ENCODE measurements around the gene OR12D1. TPM values are rescaled to one million over a fixed set of nuclear protein-coding genes. Genes with fewer than 3 reads are reported as not detected.
A peak's percentile ranks its signal among the peaks of the same experiment; 100 is the strongest.

OR12D1 gene
- not detected for total RNA-seq

DNA sequence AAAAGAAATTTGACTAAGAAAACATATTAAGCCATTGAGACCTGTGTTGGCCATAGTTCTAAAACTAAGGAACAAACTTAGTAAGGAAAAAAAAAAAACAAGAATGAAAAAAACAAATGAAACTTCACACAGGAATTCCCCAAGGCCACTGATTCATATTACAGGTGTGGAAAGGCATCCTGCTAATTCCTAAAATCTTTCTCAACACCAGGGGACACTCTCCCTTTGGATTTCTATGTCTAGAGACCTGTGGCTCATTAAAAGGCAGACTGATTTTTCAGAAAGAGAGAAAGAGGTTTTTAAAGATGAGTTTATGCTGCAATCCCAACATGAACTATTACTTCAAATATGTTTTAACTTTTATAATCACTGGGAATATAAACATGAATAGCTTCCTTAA is at the start of gene OR12D1:
OR12D1 (plus strand) TSS at position 341 of the 400 bp plus-strand sequence.
- Mint-ChIP-seq H3K9me3 (peaks cover 13% of the 10 kb centered on the region), H3K27me3 (ENCODE audit: low read depth) (peaks cover 49% of the 10 kb centered on the region), H3K27ac (no peak within 1 kb of the TSS), H3K4me3 (no peak within 1 kb of the TSS), H3K4me1 (ENCODE audit: low read depth) (no peaks in the 10 kb centered on the region), H3K36me3 (ENCODE audit: low read depth) (no peaks in the 10 kb centered on the region)
- no peak for DNase-seq
- CTCF ChIA-PET, result no interaction called here
- intact Hi-C loops (cut with micrococcal nuclease), result no loop called here

DNA sequence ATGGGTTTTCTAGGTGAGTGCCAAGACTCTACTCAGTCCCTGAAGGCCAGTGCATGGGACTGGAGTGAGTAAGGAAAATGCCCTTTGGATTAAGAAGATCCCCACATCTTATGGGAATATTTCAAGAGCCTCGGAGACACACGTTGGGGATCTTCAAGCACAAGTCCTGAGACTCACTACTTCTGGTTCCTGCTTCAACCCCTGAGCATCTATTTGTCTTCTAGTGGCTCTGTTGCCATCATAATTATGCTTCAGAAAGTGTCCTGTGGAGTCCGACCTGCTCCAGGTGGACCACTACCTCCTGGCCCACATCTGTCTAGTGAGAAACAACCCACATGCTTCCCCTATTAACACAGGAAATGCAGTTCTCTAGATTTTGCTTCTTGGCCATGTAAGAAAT is 46.0 kb upstream of the OR12D1 start, which contains the start of gene OR5V1:
OR5V1 (minus strand) TSS at position 101 of the 400 bp plus-strand sequence. CDS start 12,670 bp downstream, outside the sequence.
- CTCF ChIA-PET, result no interaction called here
- DNase-seq, result no peak
- intact Hi-C loops (cut with micrococcal nuclease), result no loop called here
- no peaks in the 10 kb centered on the region for H3K9me3 Mint-ChIP-seq
- no peak within 1 kb of the TSS for H3K27ac Mint-ChIP-seq
- H3K36me3 Mint-ChIP-seq (ENCODE audit: low read depth), result no peaks in the 10 kb centered on the region
- no peak within 1 kb of the TSS for H3K4me3 Mint-ChIP-seq
- no peaks in the 10 kb centered on the region for H3K4me1 Mint-ChIP-seq (ENCODE audit: low read depth)
- H3K27me3 Mint-ChIP-seq (ENCODE audit: low read depth), result peaks cover 29% of the 10 kb centered on the region

DNA sequence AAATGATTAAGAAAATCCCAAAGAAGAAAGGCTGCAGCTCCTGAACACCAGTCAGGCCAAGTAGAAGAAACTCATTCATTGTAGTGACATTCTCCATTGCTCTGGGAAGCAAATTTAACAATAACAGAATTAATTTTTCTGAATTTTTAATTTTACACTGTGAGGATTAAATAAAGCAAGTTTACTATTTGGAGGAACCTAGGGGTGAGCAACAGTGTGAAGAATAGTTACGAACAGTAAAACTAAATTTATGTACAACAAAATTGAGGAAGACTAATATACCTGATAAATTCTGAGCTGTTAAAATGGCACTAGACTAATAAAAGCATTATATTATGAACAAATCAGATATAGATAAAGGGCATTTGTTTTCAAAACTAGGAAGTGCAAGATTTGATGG is 39.5 kb upstream of the OR12D1 start, which contains the start of gene OR12D3:
OR12D3 (minus strand) TSS at position 101 of the 400 bp plus-strand sequence; CDS start at position 97, 4 bp downstream.
- H3K27ac Mint-ChIP-seq, result no peak within 1 kb of the TSS
- intact Hi-C loops (cut with micrococcal nuclease), result no loop called here
- H3K4me1 Mint-ChIP-seq (ENCODE audit: low read depth), result no peaks in the 10 kb centered on the region
- H3K27me3 Mint-ChIP-seq (ENCODE audit: low read depth), result peaks cover 21% of the 10 kb centered on the region
- no peaks in the 10 kb centered on the region for H3K36me3 Mint-ChIP-seq (ENCODE audit: low read depth)
- H3K4me3 Mint-ChIP-seq, result no peak within 1 kb of the TSS
- H3K9me3 Mint-ChIP-seq, result no peaks in the 10 kb centered on the region
- DNase-seq, result no peak
- CTCF ChIA-PET, result interaction anchor here (0.6 kb wide), 1 partner anchor 637 kb away, joined by 4 read pairs; no protein-coding TSS in a partner anchor

DNA sequence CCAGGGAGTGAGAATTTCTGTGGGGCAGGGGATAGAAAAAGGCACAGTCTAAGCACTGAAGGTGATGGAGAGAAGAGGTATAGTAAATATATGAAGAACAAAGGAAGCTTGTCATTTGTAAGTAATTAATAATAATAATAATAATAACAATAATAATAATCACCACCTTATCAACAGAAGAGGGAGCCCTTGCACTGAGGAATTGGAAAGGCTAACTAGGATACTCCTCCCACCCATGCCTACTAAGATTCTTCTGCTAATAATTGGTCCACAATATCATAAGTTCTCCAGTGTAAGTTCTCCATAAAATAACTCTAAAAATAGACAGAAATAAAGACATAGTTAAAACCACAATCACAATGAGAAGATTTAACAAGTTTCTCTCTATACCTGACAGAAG is 38.7 kb upstream of the OR12D1 start:
- Mint-ChIP-seq H3K36me3 (ENCODE audit: low read depth) (no peaks in the 10 kb centered on the region), H3K9me3 (no peaks in the 10 kb centered on the region), H3K27ac (no peak overlapping the region), H3K27me3 (ENCODE audit: low read depth) (peaks cover 17% of the 10 kb centered on the region), H3K4me1 (ENCODE audit: low read depth) (no peaks in the 10 kb centered on the region), H3K4me3 (no peak overlapping the region)
- intact Hi-C loops (cut with micrococcal nuclease), result loop anchor here (2.0 kb wide), 1 partner anchor 213 kb away; no protein-coding TSS in a partner anchor
- CTCF ChIA-PET, result interaction anchor here (1.6 kb wide), 1 partner anchor 275 kb away, joined by 3 read pairs; no protein-coding TSS in a partner anchor
- DNase-seq, result no peak

DNA sequence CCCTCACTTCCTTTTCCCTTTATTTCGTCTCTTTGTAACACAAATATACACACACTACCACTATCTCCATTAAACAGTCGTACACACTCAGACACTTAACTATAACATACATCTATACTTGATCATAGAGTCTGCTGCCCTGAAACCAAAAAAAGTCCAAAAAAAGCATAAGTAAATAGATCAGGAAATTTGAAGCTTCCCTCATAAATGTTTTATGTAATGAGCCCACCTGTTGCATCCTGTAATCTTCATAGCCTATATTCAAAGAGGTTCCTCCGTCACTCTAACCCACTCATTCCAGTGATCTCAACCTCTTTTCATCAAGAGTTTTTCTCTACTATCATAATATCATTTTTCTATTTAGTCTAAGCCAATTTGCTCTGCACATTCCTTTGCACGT is 26.2 kb upstream of the OR12D1 start:
- no peak overlapping the region for H3K4me3 Mint-ChIP-seq
- intact Hi-C loops (cut with micrococcal nuclease), result no loop called here
- no peaks in the 10 kb centered on the region for H3K4me1 Mint-ChIP-seq (ENCODE audit: low read depth)
- DNase-seq, result no peak
- CTCF ChIA-PET, result no interaction called here
- no peaks in the 10 kb centered on the region for H3K36me3 Mint-ChIP-seq (ENCODE audit: low read depth)
- H3K27ac Mint-ChIP-seq, result no peak overlapping the region
- no peaks in the 10 kb centered on the region for H3K9me3 Mint-ChIP-seq
- peaks cover 22% of the 10 kb centered on the region for H3K27me3 Mint-ChIP-seq (ENCODE audit: low read depth)

DNA sequence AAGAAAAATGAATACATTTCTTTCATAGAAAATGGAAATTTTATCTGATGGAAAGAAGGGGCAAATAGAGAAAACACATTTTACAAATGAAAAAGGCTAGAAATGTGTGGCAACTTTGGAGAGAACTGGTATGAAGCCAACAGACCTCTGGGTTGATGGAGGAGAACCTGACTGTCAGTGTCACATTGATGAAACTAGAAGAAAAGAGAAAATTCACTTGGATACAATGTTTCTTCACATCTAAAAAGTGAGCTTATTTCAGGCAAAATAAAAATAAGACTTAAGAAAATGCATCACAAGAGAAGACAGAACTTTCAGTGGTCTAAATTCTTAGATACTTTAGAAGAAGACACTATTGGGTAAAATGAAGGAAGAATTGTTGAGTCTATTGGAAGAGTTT is 19.4 kb upstream of the OR12D1 start, which contains the start of gene OR12D2:
OR12D2 (plus strand) TSS at position 301 of the 400 bp plus-strand sequence. CDS start 1,069 bp downstream, outside the sequence.
- DNase-seq, result no peak
- intact Hi-C loops (cut with micrococcal nuclease), result no loop called here
- no peaks in the 10 kb centered on the region for H3K36me3 Mint-ChIP-seq (ENCODE audit: low read depth)

DNA sequence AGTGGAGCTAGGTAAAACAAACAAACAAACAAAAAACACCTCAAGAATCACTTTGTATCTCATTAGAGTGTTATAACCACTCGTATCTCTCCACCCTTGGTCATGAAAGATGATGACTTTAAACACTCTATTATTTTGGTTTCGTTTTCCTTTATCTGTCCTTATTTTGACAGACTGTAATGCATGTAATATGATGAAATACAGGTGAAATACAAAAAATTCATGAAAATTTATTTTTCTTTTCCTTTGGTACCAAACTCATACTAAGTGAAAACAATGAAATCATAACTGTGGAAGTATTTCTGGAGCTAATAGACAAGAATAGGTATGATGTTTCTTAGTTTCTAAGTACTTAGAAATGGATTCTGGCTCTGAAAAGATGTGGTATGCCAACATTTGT is 15.2 kb upstream of the OR12D1 start:
- Mint-ChIP-seq H3K4me1 (ENCODE audit: low read depth) (no peaks in the 10 kb centered on the region), H3K9me3 (no peaks in the 10 kb centered on the region), H3K27ac (no peak overlapping the region), H3K36me3 (ENCODE audit: low read depth) (no peaks in the 10 kb centered on the region), H3K27me3 (ENCODE audit: low read depth) (peaks cover 32% of the 10 kb centered on the region), H3K4me3 (no peak overlapping the region)
- CTCF ChIA-PET, result interaction anchor here (0.6 kb wide), 1 partner anchor 266 kb away, joined by 3 read pairs; no protein-coding TSS in a partner anchor
- intact Hi-C loops (cut with micrococcal nuclease), result no loop called here
- DNase-seq, result no peak

More for the DNA sequence above, 19.4 kb upstream of the OR12D1 start, which contains the start of gene OR12D2:
- no peak within 1 kb of the TSS for H3K27ac Mint-ChIP-seq
- no peak within 1 kb of the TSS for H3K4me3 Mint-ChIP-seq
- no peaks in the 10 kb centered on the region for H3K4me1 Mint-ChIP-seq (ENCODE audit: low read depth)
- H3K27me3 Mint-ChIP-seq (ENCODE audit: low read depth), result peaks cover 30% of the 10 kb centered on the region
- CTCF ChIA-PET, result interaction anchor here (1.4 kb wide), 1 partner anchor 258 kb away, joined by 3 read pairs; no protein-coding TSS in a partner anchor
- H3K9me3 Mint-ChIP-seq, result no peaks in the 10 kb centered on the region

DNA sequence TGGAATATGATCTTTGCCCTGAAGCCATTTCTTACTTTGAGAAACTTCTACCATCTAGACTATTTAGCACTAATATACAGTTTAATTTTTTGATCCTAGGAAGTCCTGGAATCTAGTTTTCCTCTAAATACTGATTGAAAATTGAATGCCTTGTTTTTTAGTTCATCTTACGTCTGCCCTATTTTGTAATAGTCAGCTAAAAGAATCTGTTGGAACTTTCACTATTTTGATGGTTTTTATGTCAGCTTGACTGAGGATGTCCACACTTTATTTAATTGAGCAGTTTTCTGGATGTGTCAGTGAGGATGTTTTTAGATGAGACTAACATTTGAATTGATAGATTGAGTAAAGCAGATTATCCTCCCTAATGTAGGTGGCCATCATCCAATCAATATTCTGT is 10.9 kb upstream of the OR12D1 start:
- Mint-ChIP-seq H3K27ac (no peak overlapping the region), H3K36me3 (ENCODE audit: low read depth) (no peaks in the 10 kb centered on the region), H3K4me1 (ENCODE audit: low read depth) (no peaks in the 10 kb centered on the region), H3K27me3 (ENCODE audit: low read depth) (peaks cover 47% of the 10 kb centered on the region), H3K4me3 (no peak overlapping the region), H3K9me3 (peaks cover 5% of the 10 kb centered on the region)
- CTCF ChIA-PET, result no interaction called here
- intact Hi-C loops (cut with micrococcal nuclease), result no loop called here
- no peak for DNase-seq

DNA sequence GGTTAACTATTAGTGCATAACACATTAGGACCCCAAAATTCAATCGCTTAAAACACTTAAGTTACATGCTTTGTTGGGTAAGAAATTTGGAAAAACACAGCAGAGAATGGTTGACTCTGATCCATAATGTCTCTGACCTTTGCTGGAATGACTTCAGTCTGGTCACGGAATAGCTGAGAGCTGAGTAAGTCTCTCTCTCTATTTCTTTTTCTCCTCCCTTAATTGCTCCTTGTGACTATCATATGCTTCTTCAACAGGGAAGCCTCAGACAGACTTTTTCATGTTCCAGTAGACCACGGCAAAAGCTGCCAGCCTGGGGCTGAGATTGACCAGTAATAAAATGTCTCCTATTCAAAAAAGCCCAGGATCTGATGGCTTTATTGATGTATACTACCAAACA is 4.8 kb downstream of the OR12D1 start:
- Mint-ChIP-seq H3K9me3 (no peaks in the 10 kb centered on the region), H3K4me3 (no peak overlapping the region), H3K27me3 (ENCODE audit: low read depth) (peaks cover 34% of the 10 kb centered on the region), H3K27ac (no peak overlapping the region), H3K36me3 (ENCODE audit: low read depth) (no peaks in the 10 kb centered on the region), H3K4me1 (ENCODE audit: low read depth) (peaks cover under 1% of the 10 kb centered on the region)
- intact Hi-C loops (cut with micrococcal nuclease), result no loop called here
- CTCF ChIA-PET, result no interaction called here
- DNase-seq, result no peak

DNA sequence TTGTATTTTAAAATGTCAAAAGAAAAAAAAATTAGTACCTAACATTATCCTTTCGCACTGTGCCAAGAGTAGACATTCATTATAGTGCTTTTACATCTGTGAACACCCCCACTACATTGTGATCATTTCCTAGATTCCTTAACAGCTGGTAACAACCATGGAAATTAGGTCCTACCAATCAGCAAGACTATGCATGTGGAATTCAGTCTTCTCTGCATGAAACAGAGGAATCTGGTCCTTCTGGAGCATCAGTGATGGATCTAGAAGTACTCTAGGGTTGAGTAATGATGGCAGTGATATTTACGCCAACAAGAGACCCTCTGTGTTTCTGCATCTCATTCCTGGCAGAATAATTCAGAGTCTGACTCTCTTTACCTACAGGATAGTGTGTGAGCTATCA is 9.4 kb downstream of the OR12D1 start:
- no peak for DNase-seq
- peaks cover 43% of the 10 kb centered on the region for H3K27me3 Mint-ChIP-seq (ENCODE audit: low read depth)
- CTCF ChIA-PET, result no interaction called here
- peaks cover 4% of the 10 kb centered on the region for H3K4me1 Mint-ChIP-seq (ENCODE audit: low read depth)
- H3K36me3 Mint-ChIP-seq (ENCODE audit: low read depth), result no peaks in the 10 kb centered on the region
- H3K4me3 Mint-ChIP-seq, result no peak overlapping the region
- no peaks in the 10 kb centered on the region for H3K9me3 Mint-ChIP-seq
- intact Hi-C loops (cut with micrococcal nuclease), result no loop called here
- H3K27ac Mint-ChIP-seq, result no peak overlapping the region

DNA sequence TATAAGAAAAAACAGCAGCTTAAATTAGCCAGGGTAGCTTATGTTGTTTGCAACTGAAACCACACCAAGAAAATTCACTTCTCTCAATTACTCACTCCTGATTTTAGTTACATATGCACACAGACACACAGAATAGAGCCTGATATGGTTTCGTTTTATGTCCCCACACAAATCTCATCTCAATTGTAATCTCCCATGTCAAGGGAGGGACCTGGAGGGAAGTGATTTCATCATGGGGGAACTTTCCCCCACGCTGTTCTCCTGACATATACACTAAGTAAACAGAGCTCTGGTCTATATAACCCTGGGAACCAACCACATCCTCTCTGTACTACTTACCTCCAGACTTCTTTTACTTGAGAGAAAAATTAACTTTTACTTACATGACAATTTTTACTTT is 9.8 kb downstream of the OR12D1 start:
- no peak overlapping the region for H3K4me3 Mint-ChIP-seq
- H3K36me3 Mint-ChIP-seq (ENCODE audit: low read depth), result no peaks in the 10 kb centered on the region
- DNase-seq, result peak; percentile 10
- intact Hi-C loops (cut with micrococcal nuclease), result no loop called here
- no peak overlapping the region for H3K27ac Mint-ChIP-seq
- H3K9me3 Mint-ChIP-seq, result no peaks in the 10 kb centered on the region
- H3K4me1 Mint-ChIP-seq (ENCODE audit: low read depth), result peaks cover 4% of the 10 kb centered on the region
- CTCF ChIA-PET, result no interaction called here
- peaks cover 44% of the 10 kb centered on the region for H3K27me3 Mint-ChIP-seq (ENCODE audit: low read depth)

DNA sequence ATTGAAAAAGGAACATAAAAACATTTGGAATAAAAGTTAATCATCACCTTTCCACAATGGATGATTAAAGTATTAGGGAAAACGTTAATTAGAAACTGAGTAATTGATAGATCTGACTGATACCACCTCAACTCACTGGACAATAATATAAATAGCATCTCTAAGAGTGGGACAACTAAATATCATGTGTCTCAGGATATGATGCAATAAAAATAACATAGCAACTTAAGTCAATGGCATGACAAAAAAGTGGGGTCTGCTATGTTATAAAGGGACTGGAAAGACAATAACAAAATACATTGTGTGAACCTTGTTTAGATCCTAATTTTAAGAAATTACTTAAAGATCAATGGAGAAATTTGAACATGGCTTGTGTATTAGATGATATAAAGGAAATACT is 10.3 kb downstream of the OR12D1 start:
- no peaks in the 10 kb centered on the region for H3K36me3 Mint-ChIP-seq (ENCODE audit: low read depth)
- no peak for DNase-seq
- H3K9me3 Mint-ChIP-seq, result no peaks in the 10 kb centered on the region
- no peak overlapping the region for H3K4me3 Mint-ChIP-seq
- CTCF ChIA-PET, result no interaction called here
- peaks cover 43% of the 10 kb centered on the region for H3K27me3 Mint-ChIP-seq (ENCODE audit: low read depth)
- H3K27ac Mint-ChIP-seq, result no peak overlapping the region
- H3K4me1 Mint-ChIP-seq (ENCODE audit: low read depth), result peaks cover 4% of the 10 kb centered on the region
- intact Hi-C loops (cut with micrococcal nuclease), result no loop called here

DNA sequence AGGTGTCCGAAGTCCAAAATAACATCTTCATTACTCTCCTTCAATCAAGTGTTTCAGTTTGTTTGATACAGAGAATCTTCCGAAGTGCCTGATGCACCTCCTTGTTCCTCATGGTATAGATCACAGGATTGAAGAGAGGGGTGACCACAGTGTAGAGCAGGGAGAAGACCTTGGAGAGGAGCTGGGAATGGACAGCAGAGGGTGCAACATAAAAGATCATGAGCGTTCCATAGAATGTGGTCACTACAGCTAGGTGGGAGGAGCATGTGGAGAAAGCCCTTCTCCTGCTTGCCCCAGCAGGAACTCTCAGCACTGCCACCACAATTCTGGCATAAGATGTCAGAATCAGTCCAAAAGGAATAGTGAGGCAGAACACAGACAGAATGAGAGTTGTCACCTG is 11.9 kb downstream of the OR12D1 start:
- H3K4me3 Mint-ChIP-seq, result no peak overlapping the region
- peaks cover 4% of the 10 kb centered on the region for H3K4me1 Mint-ChIP-seq (ENCODE audit: low read depth)
- no peaks in the 10 kb centered on the region for H3K36me3 Mint-ChIP-seq (ENCODE audit: low read depth)
- CTCF ChIA-PET, result no interaction called here
- H3K9me3 Mint-ChIP-seq, result no peaks in the 10 kb centered on the region
- H3K27ac Mint-ChIP-seq, result no peak overlapping the region
- peaks cover 38% of the 10 kb centered on the region for H3K27me3 Mint-ChIP-seq (ENCODE audit: low read depth)
- intact Hi-C loops (cut with micrococcal nuclease), result no loop called here
- no peak for DNase-seq

All from activated naive CD4-positive, alpha-beta T cell treated with anti-CD3 and anti-CD28 coated beads for 36 hours (primary cell).